Activated naive CD4-positive, alpha-beta T cell treated with anti-CD3 and anti-CD28 coated beads, Interleukin-2, amount 10 ng/mL, durations not matched to agents 7 days and 5 days (primary cell): ENCODE data around the gene PPP1R11.
A peak's percentile ranks its signal among the peaks of the same experiment; 100 is the strongest.
"Not testable (repeated sequence)": the region's sequence is repeated elsewhere in the genome, so short reads cannot be mapped to it uniquely, and the experiment has no call there.

ENCODE experiments used
- CTCF ChIA-PET: fragments of 350-600 bp; sonication (Branson Sonifier 250); formaldehyde crosslinking; loops from one replicate; lab custom pipeline; 2021; ENCODE audit warnings: antibody characterized with exemption; lab: Charles Lee
- DNase-seq: peaks from one replicate; pipeline ENCODE4 v3.0.0-alpha.2; 2020
- H3K27ac Mint-ChIP-seq: one replicate; pipeline ENCODE4 v1.8.0; 2021; ENCODE audit warnings: mild to moderate bottlenecking, moderate library complexity, mixed read lengths
- H3K27me3 Mint-ChIP-seq: one replicate; pipeline ENCODE4 v1.8.0; 2021; ENCODE audit warnings: mild to moderate bottlenecking, mixed read lengths
- H3K36me3 Mint-ChIP-seq: one replicate; pipeline ENCODE4 v1.8.0; 2021; ENCODE audit warnings: mixed read lengths
- H3K4me1 Mint-ChIP-seq: one replicate; pipeline ENCODE4 v1.8.0; 2021; ENCODE audit warnings: mixed read lengths
- H3K4me3 Mint-ChIP-seq: one replicate; pipeline ENCODE4 v1.8.0; 2021; ENCODE audit warnings: mild to moderate bottlenecking, moderate library complexity, mixed read lengths
- H3K9me3 Mint-ChIP-seq: one replicate; pipeline ENCODE4 v1.8.0; 2021; ENCODE audit warnings: mixed read lengths

PPP1R11 gene

GRCh38 chr6:30066577-30067459 is at the start of gene PPP1R11:
Gene PPP1R11 (plus strand): TSS chr6:30067198. CDS start chr6:30067411, 213 bp downstream.
- CTCF ChIA-PET = interaction anchor here (1.7 to 1.8 kb wide), 2 partner anchors 10 to 36 kb away, joined by 4 to 5 read pairs; no protein-coding TSS in a partner anchor
- peaks cover 61% of the 10 kb centered on the region for H3K4me1 Mint-ChIP-seq

GRCh38 chr6:30019819-30020218 is 47.2 kb upstream of the PPP1R11 start:
- H3K4me3 Mint-ChIP-seq = no peak overlapping the region
- H3K27ac Mint-ChIP-seq = no peak overlapping the region
- DNase-seq = no peak
- H3K36me3 Mint-ChIP-seq = no peaks in the 10 kb centered on the region
- H3K4me1 Mint-ChIP-seq = no peaks in the 10 kb centered on the region
- no peaks in the 10 kb centered on the region for H3K27me3 Mint-ChIP-seq
- no peaks in the 10 kb centered on the region for H3K9me3 Mint-ChIP-seq
- CTCF ChIA-PET = interaction anchor here (0.7 kb wide), 1 partner anchor 172 kb away, joined by 3 read pairs; no protein-coding TSS in a partner anchor

More at GRCh38 chr6:30066577-30067459, at the start of gene PPP1R11:
- Mint-ChIP-seq H3K27me3 (peaks cover 16% of the 10 kb centered on the region), H3K36me3 (peaks cover 56% of the 10 kb centered on the region), H3K27ac (peak within 1 kb of the TSS; percentile 97), H3K9me3 (no peaks in the 10 kb centered on the region), H3K4me3 (peak within 1 kb of the TSS; percentile 92)
- peak; percentile 99 for DNase-seq

- CTCF ChIA-PET = interaction anchor here (0.7 kb wide), 1 partner anchor 173 kb away, joined by 3 read pairs; no protein-coding TSS in a partner anchor
- H3K9me3 Mint-ChIP-seq = no peaks in the 10 kb centered on the region
Measured at GRCh38 chr6:30020626-30021025, 46.4 kb upstream of the PPP1R11 start.

GRCh38 chr6:30022189-30022588 is 44.8 kb upstream of the PPP1R11 start:
- Mint-ChIP-seq H3K4me1 (no peaks in the 10 kb centered on the region), H3K36me3 (no peaks in the 10 kb centered on the region), H3K27me3 (no peaks in the 10 kb centered on the region), H3K4me3 (no peak overlapping the region), H3K9me3 (no peaks in the 10 kb centered on the region), H3K27ac (no peak overlapping the region)
- CTCF ChIA-PET = no interaction called here
- DNase-seq = no peak

More at GRCh38 chr6:30020626-30021025, 46.4 kb upstream of the PPP1R11 start:
- H3K4me3 Mint-ChIP-seq = no peak overlapping the region
- no peaks in the 10 kb centered on the region for H3K27me3 Mint-ChIP-seq
- no peaks in the 10 kb centered on the region for H3K36me3 Mint-ChIP-seq
- H3K27ac Mint-ChIP-seq = no peak overlapping the region
- no peaks in the 10 kb centered on the region for H3K4me1 Mint-ChIP-seq
- no peak for DNase-seq

- H3K27ac Mint-ChIP-seq, H3K4me3 Mint-ChIP-seq, DNase-seq, H3K4me1 Mint-ChIP-seq, CTCF ChIA-PET, H3K27me3 Mint-ChIP-seq, H3K36me3 Mint-ChIP-seq, H3K9me3 Mint-ChIP-seq: not testable (repeated sequence)
Measured at GRCh38 chr6:30022712-30023111, 44.3 kb upstream of the PPP1R11 start.

- no peaks in the 10 kb centered on the region for H3K9me3 Mint-ChIP-seq
- H3K36me3 Mint-ChIP-seq = no peaks in the 10 kb centered on the region
- no peak overlapping the region for H3K27ac Mint-ChIP-seq
- CTCF ChIA-PET = no interaction called here
- no peak for DNase-seq
- no peaks in the 10 kb centered on the region for H3K4me1 Mint-ChIP-seq
- H3K4me3 Mint-ChIP-seq = no peak overlapping the region
- H3K27me3 Mint-ChIP-seq = no peaks in the 10 kb centered on the region
Measured at GRCh38 chr6:30025186-30025585, 41.8 kb upstream of the PPP1R11 start.

- H3K36me3 Mint-ChIP-seq = no peaks in the 10 kb centered on the region
- no peak overlapping the region for H3K4me3 Mint-ChIP-seq
- no peaks in the 10 kb centered on the region for H3K27me3 Mint-ChIP-seq
- CTCF ChIA-PET = no interaction called here
- no peak for DNase-seq
- no peaks in the 10 kb centered on the region for H3K4me1 Mint-ChIP-seq
- H3K9me3 Mint-ChIP-seq = no peaks in the 10 kb centered on the region
- H3K27ac Mint-ChIP-seq = no peak overlapping the region
Measured at GRCh38 chr6:30029588-30029987, 37.4 kb upstream of the PPP1R11 start.

GRCh38 chr6:30031381-30031780 is 35.6 kb upstream of the PPP1R11 start:
- Mint-ChIP-seq H3K27me3 (no peaks in the 10 kb centered on the region), H3K4me3 (no peak overlapping the region), H3K4me1 (no peaks in the 10 kb centered on the region), H3K36me3 (peaks cover 2% of the 10 kb centered on the region), H3K9me3 (no peaks in the 10 kb centered on the region), H3K27ac (no peak overlapping the region)
- CTCF ChIA-PET = no interaction called here
- no peak for DNase-seq

- H3K27ac Mint-ChIP-seq, CTCF ChIA-PET: not testable (repeated sequence)
Measured at GRCh38 chr6:30033440-30033839, 33.6 kb upstream of the PPP1R11 start.

GRCh38 chr6:30035784-30036183 is 31.2 kb upstream of the PPP1R11 start:
- peaks cover 2% of the 10 kb centered on the region for H3K36me3 Mint-ChIP-seq
- H3K27ac Mint-ChIP-seq = no peak overlapping the region
- CTCF ChIA-PET = no interaction called here
- no peak overlapping the region for H3K4me3 Mint-ChIP-seq
- H3K4me1 Mint-ChIP-seq = no peaks in the 10 kb centered on the region
- no peak for DNase-seq
- H3K9me3 Mint-ChIP-seq = no peaks in the 10 kb centered on the region
- no peaks in the 10 kb centered on the region for H3K27me3 Mint-ChIP-seq

More at GRCh38 chr6:30033440-30033839, 33.6 kb upstream of the PPP1R11 start:
- not testable (repeated sequence) for H3K4me1 Mint-ChIP-seq, H3K36me3 Mint-ChIP-seq, H3K27me3 Mint-ChIP-seq, DNase-seq, H3K9me3 Mint-ChIP-seq, H3K4me3 Mint-ChIP-seq

GRCh38 chr6:30037182-30037788 is 29.7 kb upstream of the PPP1R11 start:
- Mint-ChIP-seq H3K36me3 (peaks cover 2% of the 10 kb centered on the region), H3K9me3 (no peaks in the 10 kb centered on the region), H3K4me3 (no peak overlapping the region), H3K4me1 (no peaks in the 10 kb centered on the region), H3K27me3 (no peaks in the 10 kb centered on the region), H3K27ac (no peak overlapping the region)
- CTCF ChIA-PET = interaction anchor here (1.1 to 1.4 kb wide), 2 partner anchors 20 to 66 kb away, joined by 4 read pairs; no protein-coding TSS in a partner anchor
- no peak for DNase-seq

GRCh38 chr6:30041221-30041620 is 25.8 kb upstream of the PPP1R11 start:
- Mint-ChIP-seq H3K27ac (no peak overlapping the region), H3K36me3 (no peaks in the 10 kb centered on the region), H3K27me3 (no peaks in the 10 kb centered on the region), H3K4me1 (no peaks in the 10 kb centered on the region), H3K9me3 (no peaks in the 10 kb centered on the region), H3K4me3 (no peak overlapping the region)
- no peak for DNase-seq
- CTCF ChIA-PET = no interaction called here

GRCh38 chr6:30041821-30042220 is 25.2 kb upstream of the PPP1R11 start:
- no peaks in the 10 kb centered on the region for H3K27me3 Mint-ChIP-seq
- H3K36me3 Mint-ChIP-seq = no peaks in the 10 kb centered on the region
- DNase-seq = no peak
- CTCF ChIA-PET = no interaction called here
- peaks cover 1% of the 10 kb centered on the region for H3K4me1 Mint-ChIP-seq
- no peak overlapping the region for H3K27ac Mint-ChIP-seq
- no peak overlapping the region for H3K4me3 Mint-ChIP-seq
- no peaks in the 10 kb centered on the region for H3K9me3 Mint-ChIP-seq

GRCh38 chr6:30042476-30042875 is 24.5 kb upstream of the PPP1R11 start:
- no peak for DNase-seq
- no peak overlapping the region for H3K4me3 Mint-ChIP-seq
- CTCF ChIA-PET = no interaction called here
- H3K27ac Mint-ChIP-seq = no peak overlapping the region
- H3K36me3 Mint-ChIP-seq = no peaks in the 10 kb centered on the region
- no peaks in the 10 kb centered on the region for H3K27me3 Mint-ChIP-seq
- no peaks in the 10 kb centered on the region for H3K9me3 Mint-ChIP-seq
- peaks cover 8% of the 10 kb centered on the region for H3K4me1 Mint-ChIP-seq
